K562 (cell line): ENCODE results near the gene TPD52L1. TPM values are rescaled to one million over a fixed set of nuclear protein-coding genes. Genes with fewer than 3 reads are reported as not detected.

Experiments
- CBFA2T2 ChIP-seq: fragments of 450-650 bp; conservative IDR thresholded peaks from 2 replicates; pipeline ENCODE4 v1.6.1; 2017; ENCODE audit warnings: mild to moderate bottlenecking
- CBX5 ChIP-seq: IDR thresholded peaks from 2 replicates; pipeline ENCODE4 v1.6.1; 2014; ENCODE audit warnings: low read depth, borderline replicate concordance
- EHMT2 ChIP-seq: fragments of 450-650 bp; IDR thresholded peaks from 2 replicates; pipeline ENCODE4 v1.6.1; 2018; ENCODE audit warnings: antibody characterized with exemption
- HDAC3 ChIP-seq: fragments of 450-650 bp; IDR thresholded peaks from 2 replicates; pipeline ENCODE4 v1.6.1; 2018; ENCODE audit warnings: borderline replicate concordance, mild to moderate bottlenecking, moderate library complexity; ENCODE audit not compliant: partially characterized antibody
- JUND ChIP-seq, 2 experiments: IDR thresholded peaks; 2 replicates in 1 of 2; 3 replicates in 1 of 2; pipeline ENCODE4 v1.6.1; 2011; ENCODE audit warnings: borderline replicate concordance in 2 of 2, low read depth in 2 of 2, low read length in 2 of 2, improper control_type of control experiment in 1 of 2, missing biosample characterization in 1 of 2, missing genetic modification characterization in 1 of 2, missing genetic modification reagents in 1 of 2
- LCOR ChIP-seq: sonication (generic); formaldehyde crosslinking; IDR thresholded peaks from 2 replicates; pipeline ENCODE4 v1.8.0; 2022; ENCODE audit warnings: mild to moderate bottlenecking, missing genetic modification reagents
- MAFK ChIP-seq: IDR thresholded peaks from 2 replicates; pipeline ENCODE4 v1.6.1; 2011; ENCODE audit warnings: low read length, improper control_type of control experiment
- MXI1 ChIP-seq: IDR thresholded peaks from 2 replicates; pipeline ENCODE4 v1.6.1; 2011; ENCODE audit warnings: low read depth, mild to moderate bottlenecking, improper control_type of control experiment, low read length
- SLC30A9 ChIP-seq: fragments of 250-450 bp; sonication (Bioruptor Pico); IDR thresholded peaks from 2 replicates; pipeline ENCODE4 v1.8.0; 2022; ENCODE audit warnings: mild to moderate bottlenecking, moderate library complexity
- SREBF1 ChIP-seq: fragments of 150-350 bp; IDR thresholded peaks from 2 replicates; pipeline ENCODE4 v1.6.1; 2014; ENCODE audit warnings: antibody characterized with exemption, low read depth, low read length, borderline replicate concordance
- TRIM28 ChIP-seq: fragments of 450-650 bp; IDR thresholded peaks from 2 replicates; pipeline ENCODE4 v1.6.1; 2017
- ZKSCAN3 ChIP-seq: fragments of 250-450 bp; sonication (Bioruptor Pico); IDR thresholded peaks from 2 replicates; pipeline ENCODE4 v1.4.0; 2020
- polyA plus RNA-seq, 8 experiments: library from polyadenylated mRNA; depleted of rRNA in 4 of 8; stranded (reverse) in 5 of 8; unstranded in 3 of 8; fragments of >200 nt; fragmentation: Nextera tagmentation in 2 of 8; fragmentation: Illumina TruSeq in 1 of 8; extraction: Ambion mirVana in 2 of 8; extraction: Trizol in 1 of 8; gene quantifications; 2 replicates each; pipeline versions ENCODE4 v1.2.1 to v1.2.3, GENCODE V29; 2011 to 2014; ENCODE audit warnings: inconsistent platforms in 1 of 8, missing spikeins in 1 of 8
- total RNA-seq, 7 experiments: library from RNA; depleted of rRNA in 6 of 7; stranded (reverse); fragments of >200 nt in 6 of 7; fragmentation: Illumina TruSeq in 2 of 7; extraction: Trizol in 2 of 7; gene quantifications; 2 replicates each; pipeline versions ENCODE4 v1.2.1 to v1.2.3, GENCODE V29; 2011 to 2021; ENCODE audit warnings: low replicate concordance in 1 of 7
- TF ChIP-seq, protein P1 (sequence below): fragments of 250-450 bp; sonication (Bioruptor Pico); IDR thresholded peaks from 2 replicates; pipeline ENCODE4 v1.4.0; 2020
- TF ChIP-seq, protein P2 (sequence below): fragments of 250-450 bp; sonication (Bioruptor Pico); IDR thresholded peaks from 2 replicates; pipeline ENCODE4 v1.8.0; 2022; ENCODE audit warnings: moderate library complexity, mild to moderate bottlenecking, inconsistent platforms
- TF ChIP-seq, protein P3 (sequence below): fragments of 250-450 bp; sonication (Bioruptor Pico); IDR thresholded peaks from 2 replicates; pipeline ENCODE4 v1.5.0; 2021; ENCODE audit warnings: mild to moderate bottlenecking, moderate library complexity
- TF ChIP-seq, protein P4 (sequence below): sonication (generic); formaldehyde crosslinking; IDR thresholded peaks from 2 replicates; pipeline ENCODE4 v1.8.1; 2023; ENCODE audit warnings: mild to moderate bottlenecking, missing genetic modification reagents

TPD52L1 gene
- total and polyA plus RNA-seq, 9 of the 15 experiments (the other 6 are each of a cell fraction or from before 2014, with no cell fraction given) = 12.9 to 149 (median 75.7) TPM

DNA sequence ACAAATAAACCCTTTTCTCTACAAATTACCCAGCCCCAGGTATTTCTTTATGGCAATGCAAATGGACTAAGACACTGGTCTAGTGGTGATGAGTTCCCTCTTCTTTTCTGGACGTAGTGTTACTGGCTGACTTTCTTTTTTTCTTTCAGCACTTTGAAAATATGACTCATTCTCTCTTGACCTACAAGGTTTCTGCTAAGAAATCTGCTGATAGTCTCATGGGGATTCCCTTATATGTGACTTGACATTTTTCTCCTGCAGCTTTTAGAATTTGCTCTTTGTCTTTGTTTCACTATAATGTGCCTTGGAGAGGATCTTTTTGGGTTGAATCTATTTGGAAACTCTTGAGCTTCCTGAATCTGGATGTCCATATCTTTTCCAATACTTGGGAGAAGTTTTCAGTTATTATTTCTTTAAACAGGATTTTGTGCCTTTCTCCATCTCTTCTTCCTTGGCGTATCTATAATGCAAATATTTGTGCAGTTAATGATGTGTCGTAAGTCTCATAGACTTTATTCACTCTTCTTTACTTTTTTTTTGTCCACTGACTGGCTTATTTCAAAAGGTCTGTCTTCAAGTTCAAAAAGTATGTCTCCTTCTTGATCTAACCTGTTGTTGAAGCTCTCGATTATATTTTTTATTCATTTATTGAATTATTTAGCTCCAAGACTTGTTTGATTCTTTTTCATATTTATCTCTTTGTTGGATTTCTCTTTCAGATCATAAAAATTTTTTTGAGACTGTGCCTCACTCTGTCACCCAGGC lies 42.2 kb upstream of the TPD52L1 start (continued):
- TF ChIP-seq, protein P1, sequence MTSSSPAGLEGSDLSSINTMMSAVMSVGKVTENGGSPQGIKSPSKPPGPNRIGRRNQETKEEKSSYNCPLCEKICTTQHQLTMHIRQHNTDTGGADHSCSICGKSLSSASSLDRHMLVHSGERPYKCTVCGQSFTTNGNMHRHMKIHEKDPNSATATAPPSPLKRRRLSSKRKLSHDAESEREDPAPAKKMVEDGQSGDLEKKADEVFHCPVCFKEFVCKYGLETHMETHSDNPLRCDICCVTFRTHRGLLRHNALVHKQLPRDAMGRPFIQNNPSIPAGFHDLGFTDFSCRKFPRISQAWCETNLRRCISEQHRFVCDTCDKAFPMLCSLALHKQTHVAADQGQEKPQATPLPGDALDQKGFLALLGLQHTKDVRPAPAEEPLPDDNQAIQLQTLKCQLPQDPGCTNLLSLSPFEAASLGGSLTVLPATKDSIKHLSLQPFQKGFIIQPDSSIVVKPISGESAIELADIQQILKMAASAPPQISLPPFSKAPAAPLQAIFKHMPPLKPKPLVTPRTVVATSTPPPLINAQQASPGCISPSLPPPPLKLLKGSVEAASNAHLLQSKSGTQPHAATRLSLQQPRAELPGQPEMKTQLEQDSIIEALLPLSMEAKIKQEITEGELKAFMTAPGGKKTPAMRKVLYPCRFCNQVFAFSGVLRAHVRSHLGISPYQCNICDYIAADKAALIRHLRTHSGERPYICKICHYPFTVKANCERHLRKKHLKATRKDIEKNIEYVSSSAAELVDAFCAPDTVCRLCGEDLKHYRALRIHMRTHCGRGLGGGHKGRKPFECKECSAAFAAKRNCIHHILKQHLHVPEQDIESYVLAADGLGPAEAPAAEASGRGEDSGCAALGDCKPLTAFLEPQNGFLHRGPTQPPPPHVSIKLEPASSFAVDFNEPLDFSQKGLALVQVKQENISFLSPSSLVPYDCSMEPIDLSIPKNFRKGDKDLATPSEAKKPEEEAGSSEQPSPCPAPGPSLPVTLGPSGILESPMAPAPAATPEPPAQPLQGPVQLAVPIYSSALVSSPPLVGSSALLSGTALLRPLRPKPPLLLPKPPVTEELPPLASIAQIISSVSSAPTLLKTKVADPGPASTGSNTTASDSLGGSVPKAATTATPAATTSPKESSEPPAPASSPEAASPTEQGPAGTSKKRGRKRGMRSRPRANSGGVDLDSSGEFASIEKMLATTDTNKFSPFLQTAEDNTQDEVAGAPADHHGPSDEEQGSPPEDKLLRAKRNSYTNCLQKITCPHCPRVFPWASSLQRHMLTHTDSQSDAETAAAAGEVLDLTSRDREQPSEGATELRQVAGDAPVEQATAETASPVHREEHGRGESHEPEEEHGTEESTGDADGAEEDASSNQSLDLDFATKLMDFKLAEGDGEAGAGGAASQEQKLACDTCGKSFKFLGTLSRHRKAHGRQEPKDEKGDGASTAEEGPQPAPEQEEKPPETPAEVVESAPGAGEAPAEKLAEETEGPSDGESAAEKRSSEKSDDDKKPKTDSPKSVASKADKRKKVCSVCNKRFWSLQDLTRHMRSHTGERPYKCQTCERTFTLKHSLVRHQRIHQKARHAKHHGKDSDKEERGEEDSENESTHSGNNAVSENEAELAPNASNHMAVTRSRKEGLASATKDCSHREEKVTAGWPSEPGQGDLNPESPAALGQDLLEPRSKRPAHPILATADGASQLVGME (CRISPR knock-in tag) = no peak
- TF ChIP-seq MAFK = peak; percentile 7; the same call in 1 of the 2 replicates
- TF ChIP-seq TRIM28 = peak; percentile 95
- TF ChIP-seq JUND (IDR thresholded peaks at IDR 0.05; ENCODE audit: borderline replicate concordance, low read depth, low read length) = peak; percentile 79
- TF ChIP-seq JUND (tag; IDR thresholded peaks at IDR 0.05; ENCODE audit: borderline replicate concordance, low read depth, low read length) = peak; percentile 65; the same call in 2 of the 3 replicates
- TF ChIP-seq, protein P2, sequence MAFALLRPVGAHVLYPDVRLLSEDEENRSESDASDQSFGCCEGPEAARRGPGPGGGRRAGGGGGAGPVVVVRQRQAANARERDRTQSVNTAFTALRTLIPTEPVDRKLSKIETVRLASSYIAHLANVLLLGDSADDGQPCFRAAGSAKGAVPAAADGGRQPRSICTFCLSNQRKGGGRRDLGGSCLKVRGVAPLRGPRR = no peak
- no peak for TF ChIP-seq HDAC3
- no peak for TF ChIP-seq SREBF1
- TF ChIP-seq EHMT2 = peak; percentile 44; the same call in 1 of the 2 replicates
- no peak for TF ChIP-seq SLC30A9 (CRISPR knock-in tag)
- TF ChIP-seq ZKSCAN3 = no peak
- no peak for TF ChIP-seq LCOR (CRISPR knock-in tag)
- TF ChIP-seq, protein P3, sequence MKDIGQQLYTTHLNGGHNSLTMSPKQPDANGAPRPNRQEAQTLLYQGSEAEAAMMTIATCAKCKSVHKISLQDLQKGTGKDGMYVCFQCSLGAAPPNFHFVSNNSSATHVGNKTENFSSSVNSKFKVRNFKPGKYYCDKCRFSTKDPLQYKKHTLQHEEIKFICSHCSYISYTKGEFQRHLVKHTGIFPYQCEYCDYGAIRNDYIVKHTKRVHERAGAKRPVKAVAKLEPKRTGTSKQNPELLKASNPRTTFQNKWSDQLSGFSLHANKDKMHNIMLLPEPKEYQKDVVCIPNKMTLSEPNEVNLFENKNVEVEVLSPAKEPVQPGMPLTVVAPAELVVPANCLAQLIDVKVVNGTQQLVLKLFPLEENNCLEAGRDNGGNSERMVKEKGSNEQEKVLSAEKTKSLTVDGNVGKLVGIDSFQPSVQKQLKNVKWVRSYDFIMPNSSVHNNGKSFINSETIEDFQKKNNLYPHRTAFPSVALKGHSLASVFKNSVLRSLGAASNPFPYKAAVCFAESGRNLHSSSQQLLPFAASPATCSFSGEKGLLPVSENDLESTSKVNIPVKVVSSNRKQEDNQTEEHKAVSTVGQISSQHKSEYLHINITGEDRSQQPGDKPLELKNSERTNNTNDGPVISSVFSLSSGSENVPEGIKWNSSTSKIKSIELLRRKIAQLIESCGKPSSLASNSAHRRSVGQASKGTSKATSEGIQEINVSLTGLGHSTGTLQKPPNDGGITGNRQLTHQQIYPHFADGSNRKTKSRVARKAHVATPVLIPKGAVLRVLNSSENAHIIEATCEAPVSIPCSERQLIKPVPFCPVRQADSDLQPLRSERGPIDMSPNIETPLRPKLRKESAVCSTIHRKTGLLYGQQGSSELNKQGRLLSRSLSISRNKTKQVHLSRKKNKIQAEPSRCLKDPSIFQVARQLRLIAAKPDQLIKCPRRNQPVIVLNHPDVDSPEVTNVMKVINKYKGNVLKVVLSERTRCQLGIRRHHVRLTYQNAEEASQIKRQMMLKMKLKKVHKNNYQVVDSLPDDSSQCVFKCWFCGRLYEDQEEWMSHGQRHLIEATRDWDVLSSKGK (CRISPR knock-in tag) = no peak
- peak; percentile 95 for TF ChIP-seq CBX5
- no peak for TF ChIP-seq CBFA2T2
- TF ChIP-seq MXI1 = no peak
- TF ChIP-seq, protein P4, sequence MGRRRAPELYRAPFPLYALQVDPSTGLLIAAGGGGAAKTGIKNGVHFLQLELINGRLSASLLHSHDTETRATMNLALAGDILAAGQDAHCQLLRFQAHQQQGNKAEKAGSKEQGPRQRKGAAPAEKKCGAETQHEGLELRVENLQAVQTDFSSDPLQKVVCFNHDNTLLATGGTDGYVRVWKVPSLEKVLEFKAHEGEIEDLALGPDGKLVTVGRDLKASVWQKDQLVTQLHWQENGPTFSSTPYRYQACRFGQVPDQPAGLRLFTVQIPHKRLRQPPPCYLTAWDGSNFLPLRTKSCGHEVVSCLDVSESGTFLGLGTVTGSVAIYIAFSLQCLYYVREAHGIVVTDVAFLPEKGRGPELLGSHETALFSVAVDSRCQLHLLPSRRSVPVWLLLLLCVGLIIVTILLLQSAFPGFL = no peak
